ENCODE data around the gene TOMM70. TPM values are rescaled to one million over a fixed set of nuclear protein-coding genes. Genes with fewer than 3 reads are reported as not detected.
A peak's percentile ranks its signal among the peaks of the same experiment; 100 is the strongest.

The TOMM70 gene
- polyA plus RNA-seq, 1 donor (not counting 4 experiments of a cell fraction or from before 2014, with no cell fraction given) = 40.8 TPM

GRCh38 chr3:100360757-100361496 is 40.0 kb downstream of the TOMM70 start:
- DNase-seq (ENCODE audit: low read depth, low spot score) (no peak), FAIRE-seq (peak; percentile 41)
- TF ChIP-seq CTCF (optimal IDR thresholded peaks at IDR 0.05 in 1 of 3, IDR thresholded peaks at IDR 0.05 in 1 of 3, conservative IDR thresholded peaks at IDR 0.05 in 1 of 3; ENCODE audit: extremely low read depth in 1 of 3, insufficient read depth in 2 of 3, low read length in 3 of 3) = no peak
- TF ChIP-seq EZH2 (IDR thresholded peaks at IDR 0.05; ENCODE audit: low read length) = no peak
- Histone ChIP-seq H4K20me1 (ENCODE audit: control insufficient read depth, extremely low read depth, insufficient read depth, low read length) (no peaks in the 10 kb centered on the region), H2AFZ (ENCODE audit: control insufficient read depth, low read length) (no peak overlapping the region), H3K9me3 (ENCODE audit: control insufficient read depth, low read depth, low read length) (no peaks in the 10 kb centered on the region), H3K79me2 (ENCODE audit: control insufficient read depth, insufficient read depth, low read length) (no peaks in the 10 kb centered on the region), H3K4me1 (ENCODE audit: control insufficient read depth, extremely low read depth, insufficient read depth, low read length) (no peaks in the 10 kb centered on the region), H3K27ac (ENCODE audit: control insufficient read depth, insufficient read depth, low read length) (no peak overlapping the region), H3K27me3 (ENCODE audit: control insufficient read depth, extremely low read depth, insufficient read depth, low read length) (no peaks in the 10 kb centered on the region), H3K9me1 (ENCODE audit: control insufficient read depth, extremely low read depth, insufficient read depth, low read length) (no peaks in the 10 kb centered on the region), H3K4me2 (ENCODE audit: control insufficient read depth, extremely low read depth, insufficient read depth, low read depth, low read length) (no peak overlapping the region), H3K4me3 (ENCODE audit: control insufficient read depth in 2 of 3, extremely low read depth in 1 of 3, insufficient read depth in 2 of 3, low read depth in 1 of 3, low read length in 3 of 3) (no peak overlapping the region), H3K36me3 (ENCODE audit: control insufficient read depth in 2 of 2, extremely low read depth in 1 of 2, insufficient read depth in 2 of 2, low read length in 2 of 2) (peaks cover 9 to 19% of the 10 kb centered on the region in 2 experiments), H3K9ac (ENCODE audit: control insufficient read depth, extremely low read depth, insufficient read depth, low read length) (no peak overlapping the region)
- dilution Hi-C loops (cut with MboI; ENCODE audit: extremely low pct_ligation_motif_present, low sequenced_read_pairs) = no loop called here

GRCh38 chr3:100359035-100359434 is 41.9 kb downstream of the TOMM70 start:
- Histone ChIP-seq H3K27me3 (ENCODE audit: control insufficient read depth, extremely low read depth, insufficient read depth, low read length) (no peaks in the 10 kb centered on the region), H3K9me3 (ENCODE audit: control insufficient read depth, low read depth, low read length) (no peaks in the 10 kb centered on the region), H2AFZ (ENCODE audit: control insufficient read depth, low read length) (no peak overlapping the region), H4K20me1 (ENCODE audit: control insufficient read depth, extremely low read depth, insufficient read depth, low read length) (no peaks in the 10 kb centered on the region), H3K4me1 (ENCODE audit: control insufficient read depth, extremely low read depth, insufficient read depth, low read length) (no peaks in the 10 kb centered on the region), H3K36me3 (ENCODE audit: control insufficient read depth in 2 of 2, extremely low read depth in 1 of 2, insufficient read depth in 2 of 2, low read length in 2 of 2) (peaks cover 11 to 23% of the 10 kb centered on the region in 2 experiments), H3K79me2 (ENCODE audit: control insufficient read depth, insufficient read depth, low read length) (no peaks in the 10 kb centered on the region), H3K9ac (ENCODE audit: control insufficient read depth, extremely low read depth, insufficient read depth, low read length) (no peak overlapping the region), H3K4me2 (ENCODE audit: control insufficient read depth, extremely low read depth, insufficient read depth, low read depth, low read length) (no peak overlapping the region), H3K4me3 (ENCODE audit: control insufficient read depth in 2 of 3, extremely low read depth in 1 of 3, insufficient read depth in 2 of 3, low read depth in 1 of 3, low read length in 3 of 3) (no peak overlapping the region), H3K9me1 (ENCODE audit: control insufficient read depth, extremely low read depth, insufficient read depth, low read length) (no peaks in the 10 kb centered on the region), H3K27ac (ENCODE audit: control insufficient read depth, insufficient read depth, low read length) (no peak overlapping the region)
- FAIRE-seq (no peak), DNase-seq (ENCODE audit: low read depth, low spot score) (no peak)
- dilution Hi-C loops (cut with MboI; ENCODE audit: extremely low pct_ligation_motif_present, low sequenced_read_pairs) = no loop called here
- TF ChIP-seq EZH2 (IDR thresholded peaks at IDR 0.05; ENCODE audit: low read length) = no peak
- TF ChIP-seq CTCF (optimal IDR thresholded peaks at IDR 0.05 in 1 of 3, IDR thresholded peaks at IDR 0.05 in 1 of 3, conservative IDR thresholded peaks at IDR 0.05 in 1 of 3; ENCODE audit: extremely low read depth in 1 of 3, insufficient read depth in 2 of 3, low read length in 3 of 3) = no peak
